Measurements from ENCODE around the gene NUCKS1. TPM values are rescaled to one million over a fixed set of nuclear protein-coding genes. Genes with fewer than 3 reads are reported as not detected.
A peak's percentile ranks its signal among the peaks of the same experiment; 100 is the strongest.

Gene NUCKS1
- total RNA-seq, 1 experiment from 2014 or later: 401 TPM

GRCh38 chr1:205670150-205670446 is 79.9 kb downstream of the NUCKS1 start:
- Mint-ChIP-seq H3K4me1 (peaks cover 68% of the 10 kb centered on the region), H3K27me3 (ENCODE audit: low read depth) (no peaks in the 10 kb centered on the region), H3K9me3 (no peaks in the 10 kb centered on the region), H3K27ac (no peak overlapping the region), H3K4me3 (0 out of 2 replicates have a peak overlapping the region, but pooled peaks have one; percentile 10), H3K36me3 (no peaks in the 10 kb centered on the region)
- ATAC-seq (no peak), DNase-seq (ENCODE audit: low spot score) (no peak)
- ChIA-PET POLR2A (interaction anchor here (0.7 to 2.0 kb wide), 3 partner anchors 11 to 12 kb away, joined by 4 to 9 read pairs (median 4); no protein-coding TSS in a partner anchor), CTCF (interaction anchor here (0.7 to 19.1 kb wide), 7 partner anchors 10 to 307 kb away, joined by 3 to 468 read pairs (median 7); partner anchors contain the start of gene SLC45A3)
- no peak for TF ChIP-seq NR3C1 (CRISPR knock-in tag; conservative IDR thresholded peaks at IDR 0.05; ENCODE audit: low read depth)
- TF ChIP-seq USF2 (CRISPR knock-in tag; IDR thresholded peaks at IDR 0.05): no peak
- no peak for TF ChIP-seq HMGXB4 (CRISPR knock-in tag; IDR thresholded peaks at IDR 0.05)
- no peak for TF ChIP-seq CREM (CRISPR knock-in tag; IDR thresholded peaks at IDR 0.05)
- no peak for TF ChIP-seq ZSCAN18 (CRISPR knock-in tag; IDR thresholded peaks at IDR 0.05)
- TF ChIP-seq ERG (CRISPR knock-in tag; IDR thresholded peaks at IDR 0.05): no peak
- no peak for TF ChIP-seq ZNF219 (CRISPR knock-in tag; IDR thresholded peaks at IDR 0.05; ENCODE audit: borderline replicate concordance)
- TF ChIP-seq PRDM15 (CRISPR knock-in tag; IDR thresholded peaks at IDR 0.05): no peak
- no peak for TF ChIP-seq PRRX2 (CRISPR knock-in tag; IDR thresholded peaks at IDR 0.05)

GRCh38 chr1:205669341-205670149 is 80.4 kb downstream of the NUCKS1 start:
- no peak for TF ChIP-seq ZNF232 (CRISPR knock-in tag; IDR thresholded peaks at IDR 0.05)
- no peak for TF ChIP-seq ATF2 (CRISPR knock-in tag; IDR thresholded peaks at IDR 0.05; ENCODE audit: borderline replicate concordance, low read depth)
- TF ChIP-seq OVOL2 (CRISPR knock-in tag; IDR thresholded peaks at IDR 0.05; ENCODE audit: borderline replicate concordance): no peak
- no peak for TF ChIP-seq HMGA2 (CRISPR knock-in tag; IDR thresholded peaks at IDR 0.05)
- no peak for TF ChIP-seq EMX1 (CRISPR knock-in tag; IDR thresholded peaks at IDR 0.05)
- TF ChIP-seq MYBL2 (CRISPR knock-in tag; IDR thresholded peaks at IDR 0.05): no peak
- TF ChIP-seq TEAD1 (CRISPR knock-in tag; IDR thresholded peaks at IDR 0.05): no peak
- no peak for TF ChIP-seq GABPB1 (CRISPR knock-in tag; IDR thresholded peaks at IDR 0.05)
- Mint-ChIP-seq H3K27ac (no peak overlapping the region), H3K4me3 (peak overlapping the region; percentile 10), H3K27me3 (ENCODE audit: low read depth) (no peaks in the 10 kb centered on the region), H3K4me1 (peaks cover 68% of the 10 kb centered on the region), H3K9me3 (no peaks in the 10 kb centered on the region), H3K36me3 (no peaks in the 10 kb centered on the region)
- ChIA-PET POLR2A (interaction anchor here (0.7 to 2.0 kb wide), 3 partner anchors 10 to 12 kb away, joined by 4 to 9 read pairs (median 4); no protein-coding TSS in a partner anchor), CTCF (interaction anchor here (0.7 to 19.1 kb wide), 7 partner anchors 10 to 308 kb away, joined by 3 to 468 read pairs (median 7); partner anchors contain the start of gene SLC45A3)
- ATAC-seq: no peak
- DNase-seq (ENCODE audit: low spot score): no peak
